HFFc6 (cell line): ENCODE data around the gene ASCL4. TPM values are rescaled to one million over a fixed set of nuclear protein-coding genes. Genes with fewer than 3 reads are reported as not detected.

Source experiments
- DNase-seq: peaks from one replicate; pipeline ENCODE4 v3.0.0-alpha.2; 2018
- H3K27ac Mint-ChIP-seq: 2 replicates; pipeline ENCODE4 v1.8.0; 2020; ENCODE audit warnings: mild to moderate bottlenecking, mixed read lengths
- H3K27me3 Mint-ChIP-seq: 2 replicates; pipeline ENCODE4 v1.8.0; 2021; ENCODE audit warnings: mild to moderate bottlenecking, moderate library complexity, mixed read lengths; ENCODE audit not compliant: insufficient read depth
- H3K36me3 Mint-ChIP-seq: 2 replicates; pipeline ENCODE4 v1.8.0; 2021; ENCODE audit warnings: low read depth, mixed read lengths
- H3K4me1 Mint-ChIP-seq: 2 replicates; pipeline ENCODE4 v1.8.0; 2020; ENCODE audit warnings: low read depth, mixed read lengths
- H3K4me3 Mint-ChIP-seq: 2 replicates; pipeline ENCODE4 v1.8.0; 2020; ENCODE audit warnings: mild to moderate bottlenecking, moderate library complexity, mixed read lengths
- H3K9me3 Mint-ChIP-seq: 2 replicates; pipeline ENCODE4 v1.8.0; 2020; ENCODE audit warnings: mild to moderate bottlenecking, mixed read lengths
- total RNA-seq, 6 experiments: library from RNA; stranded (reverse); fragmentation: NEBNext Ultra II Directional; extraction: Animal tissue kit (Norgen Biotek cat#: 25700); gene quantifications; 2 replicates in 1 of 6; 3 replicates in 5 of 6; pipeline ENCODE4 v1.2.3, GENCODE V29; 2021
- TF ChIP-seq, protein P1 (sequence below): fragments of 200-600 bp; sonication (generic); IDR thresholded peaks from 2 replicates; pipeline ENCODE4 v1.5.0; 2021; ENCODE audit warnings: antibody characterized with exemption, mild to moderate bottlenecking

The ASCL4 gene
- total RNA-seq, 6 experiments from 2014 or later, result not detected

DNA sequence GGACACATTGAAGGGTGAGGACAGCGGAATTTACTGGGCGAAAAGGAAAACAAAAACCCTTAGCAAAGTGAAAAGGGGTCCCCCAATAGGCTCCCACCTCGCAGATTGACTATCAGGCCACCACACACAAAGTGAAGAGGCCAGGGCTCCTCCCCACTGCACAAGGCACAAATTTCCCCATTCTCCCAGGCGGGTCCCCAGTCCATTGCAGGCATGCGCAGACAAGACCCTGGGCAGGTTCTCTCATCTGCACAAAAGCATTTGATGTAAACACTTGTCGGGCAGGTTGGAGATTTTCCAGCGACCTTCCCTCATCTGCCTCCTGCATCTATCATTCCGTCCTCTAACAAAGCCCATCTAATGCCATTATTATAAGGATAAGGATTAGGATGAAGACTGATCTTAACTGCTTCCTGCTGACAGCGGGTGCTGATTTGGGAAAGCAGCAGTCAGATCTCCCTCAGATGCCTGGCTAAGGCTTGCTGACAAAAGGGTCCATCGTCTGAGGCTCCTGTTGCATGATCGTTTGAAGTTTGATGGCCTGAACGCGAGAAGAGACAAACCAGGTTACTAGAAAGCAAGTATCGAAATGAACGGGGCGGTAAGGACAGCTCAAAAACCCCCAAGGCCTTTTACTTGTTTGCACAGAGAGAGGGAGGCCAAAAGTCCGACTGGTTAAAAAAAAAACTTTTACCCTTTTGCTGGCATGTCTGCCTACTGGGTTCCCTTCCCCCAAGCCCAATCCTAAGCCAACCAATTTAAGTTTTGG lies 14.4 kb downstream of the ASCL4 start:
- Mint-ChIP-seq H3K4me3 (no peak overlapping the region), H3K9me3 (peaks cover 4% of the 10 kb centered on the region; the same call in 1 of the 2 replicates), H3K27me3 (no peaks in the 10 kb centered on the region), H3K27ac (no peak overlapping the region), H3K36me3 (no peaks in the 10 kb centered on the region), H3K4me1 (no peaks in the 10 kb centered on the region)
- TF ChIP-seq, protein P1, sequence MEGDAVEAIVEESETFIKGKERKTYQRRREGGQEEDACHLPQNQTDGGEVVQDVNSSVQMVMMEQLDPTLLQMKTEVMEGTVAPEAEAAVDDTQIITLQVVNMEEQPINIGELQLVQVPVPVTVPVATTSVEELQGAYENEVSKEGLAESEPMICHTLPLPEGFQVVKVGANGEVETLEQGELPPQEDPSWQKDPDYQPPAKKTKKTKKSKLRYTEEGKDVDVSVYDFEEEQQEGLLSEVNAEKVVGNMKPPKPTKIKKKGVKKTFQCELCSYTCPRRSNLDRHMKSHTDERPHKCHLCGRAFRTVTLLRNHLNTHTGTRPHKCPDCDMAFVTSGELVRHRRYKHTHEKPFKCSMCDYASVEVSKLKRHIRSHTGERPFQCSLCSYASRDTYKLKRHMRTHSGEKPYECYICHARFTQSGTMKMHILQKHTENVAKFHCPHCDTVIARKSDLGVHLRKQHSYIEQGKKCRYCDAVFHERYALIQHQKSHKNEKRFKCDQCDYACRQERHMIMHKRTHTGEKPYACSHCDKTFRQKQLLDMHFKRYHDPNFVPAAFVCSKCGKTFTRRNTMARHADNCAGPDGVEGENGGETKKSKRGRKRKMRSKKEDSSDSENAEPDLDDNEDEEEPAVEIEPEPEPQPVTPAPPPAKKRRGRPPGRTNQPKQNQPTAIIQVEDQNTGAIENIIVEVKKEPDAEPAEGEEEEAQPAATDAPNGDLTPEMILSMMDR, result no peak
- DNase-seq, result no peak

DNA sequence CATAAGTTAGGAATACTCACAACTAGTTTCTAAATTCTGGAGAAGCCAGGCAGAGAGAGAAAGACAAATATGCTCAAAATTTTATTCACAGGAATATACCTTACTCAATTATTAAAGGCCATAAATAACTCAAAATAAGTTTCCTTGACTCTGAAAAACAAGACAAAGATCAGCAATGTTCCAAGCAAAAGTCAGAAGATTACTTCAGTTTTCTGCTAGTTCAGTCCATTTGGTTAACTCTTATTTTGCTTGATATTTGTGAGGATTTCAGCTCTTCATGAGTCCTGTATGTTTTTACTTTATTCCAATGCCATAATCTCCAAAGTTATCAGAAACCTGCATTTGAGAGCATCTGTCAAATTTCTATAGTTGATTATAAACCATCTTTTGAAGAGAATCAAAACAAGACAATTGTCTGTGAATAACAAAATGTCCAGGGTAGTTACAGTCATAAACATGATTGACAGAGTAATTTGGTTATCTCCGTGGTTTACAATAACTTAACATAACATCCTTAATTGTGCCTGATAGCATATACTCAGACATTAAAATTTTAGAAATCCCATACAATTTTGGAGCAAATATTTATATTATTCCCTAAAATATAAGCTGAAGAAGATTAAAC lies 17.1 kb downstream of the ASCL4 start:
- H3K27ac Mint-ChIP-seq, result no peak overlapping the region
- H3K4me1 Mint-ChIP-seq, result no peaks in the 10 kb centered on the region
- DNase-seq, result no peak
- H3K36me3 Mint-ChIP-seq, result no peaks in the 10 kb centered on the region
- TF ChIP-seq, protein P1, result no peak
- H3K4me3 Mint-ChIP-seq, result no peak overlapping the region
- H3K27me3 Mint-ChIP-seq, result no peaks in the 10 kb centered on the region
- H3K9me3 Mint-ChIP-seq, result peaks cover 4% of the 10 kb centered on the region; the same call in 1 of the 2 replicates

DNA sequence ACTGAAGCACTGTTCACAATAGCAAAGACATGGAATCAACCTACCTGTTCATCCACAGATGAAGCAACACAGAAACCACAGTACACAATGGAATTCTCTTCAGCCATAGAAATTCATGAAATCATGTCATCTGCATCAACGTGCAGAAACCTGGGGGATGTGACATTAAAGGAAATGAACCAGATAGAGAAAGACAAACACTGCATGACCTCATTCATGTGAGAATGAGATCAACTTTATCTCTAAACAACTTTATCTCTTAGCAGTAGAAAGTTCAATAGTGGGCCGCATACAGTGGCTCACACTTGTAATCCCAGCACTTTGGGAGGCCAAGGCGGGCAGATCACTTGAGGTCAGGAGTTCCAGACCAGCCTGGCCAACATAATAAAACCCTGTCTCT lies 19.9 kb downstream of the ASCL4 start:
- peaks cover 4% of the 10 kb centered on the region; the same call in 1 of the 2 replicates for H3K9me3 Mint-ChIP-seq
- H3K27ac Mint-ChIP-seq, result no peak overlapping the region
- no peak overlapping the region for H3K4me3 Mint-ChIP-seq
- H3K4me1 Mint-ChIP-seq, result no peaks in the 10 kb centered on the region
- no peaks in the 10 kb centered on the region for H3K36me3 Mint-ChIP-seq
- TF ChIP-seq, protein P1, result no peak
- DNase-seq, result no peak
- H3K27me3 Mint-ChIP-seq, result no peaks in the 10 kb centered on the region; the same call in 1 of the 2 replicates

DNA sequence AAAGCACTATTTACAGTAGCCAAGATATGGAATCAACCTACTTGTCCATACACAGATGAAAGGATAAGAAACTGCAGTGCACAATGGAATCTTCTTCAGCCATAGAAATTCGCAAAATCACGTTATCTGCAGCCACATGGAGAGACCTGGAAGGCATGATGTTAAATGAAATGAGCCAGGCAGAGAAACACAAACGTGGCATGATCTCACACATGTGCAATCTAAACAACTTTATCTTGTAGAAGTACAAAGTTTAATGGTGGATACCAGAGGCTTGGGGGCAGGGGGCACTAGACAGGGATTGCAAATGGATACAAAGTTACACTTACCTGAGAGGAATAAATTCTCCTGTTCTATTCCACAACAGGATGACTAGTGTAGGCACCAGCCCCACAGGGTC lies 24.1 kb downstream of the ASCL4 start:
- H3K4me3 Mint-ChIP-seq, result no peak overlapping the region
- H3K9me3 Mint-ChIP-seq, result no peaks in the 10 kb centered on the region
- no peaks in the 10 kb centered on the region; the same call in 1 of the 2 replicates for H3K27me3 Mint-ChIP-seq
- TF ChIP-seq, protein P1, result no peak
- no peaks in the 10 kb centered on the region for H3K36me3 Mint-ChIP-seq
- no peaks in the 10 kb centered on the region for H3K4me1 Mint-ChIP-seq
- no peak for DNase-seq
- no peak overlapping the region for H3K27ac Mint-ChIP-seq

DNA sequence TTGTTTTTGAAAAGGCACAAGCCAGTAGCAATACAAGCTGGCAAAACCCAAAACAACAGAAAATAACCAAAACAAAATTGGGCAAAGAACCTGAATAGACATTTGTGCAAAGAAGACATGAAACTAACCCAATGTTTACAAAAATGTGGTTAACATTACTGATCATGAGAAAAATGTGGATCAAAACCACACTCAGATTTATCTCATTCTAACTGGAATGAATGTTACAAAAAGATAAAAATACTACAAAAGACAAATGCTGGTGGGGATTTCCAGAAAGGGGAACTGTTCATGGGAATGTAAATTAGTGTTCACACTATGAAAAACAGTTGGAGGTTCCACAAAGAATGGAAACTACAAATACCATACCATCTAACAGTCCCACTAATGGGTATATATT lies 26.6 kb downstream of the ASCL4 start:
- Mint-ChIP-seq H3K27ac (no peak overlapping the region), H3K36me3 (no peaks in the 10 kb centered on the region), H3K4me3 (no peak overlapping the region), H3K4me1 (no peaks in the 10 kb centered on the region), H3K9me3 (peaks cover 7% of the 10 kb centered on the region; the same call in 1 of the 2 replicates), H3K27me3 (peaks cover 5% of the 10 kb centered on the region; the same call in 1 of the 2 replicates)
- TF ChIP-seq, protein P1, result no peak
- DNase-seq, result no peak
